8988T (cell line): Measurements from ENCODE around the gene BAZ2B.
"Not testable (repeated sequence)": the region's sequence is repeated elsewhere in the genome, so short reads cannot be mapped to it uniquely, and the experiment has no call there.

Source experiments
- DNase-seq: peaks from one replicate; pipeline ENCODE4 v3.0.0; 2011

The BAZ2B gene

GRCh38 chr2:159456500-159457426 is 159.6 kb downstream of the BAZ2B start:
- no peak for DNase-seq

- DNase-seq = no peak
These were observed 160.9 kb downstream of the BAZ2B start for GRCh38 chr2:159455330-159455918.

GRCh38 chr2:159454185-159454584 is 162.2 kb downstream of the BAZ2B start:
- DNase-seq = no peak

- no peak for DNase-seq
These were observed 166.2 kb downstream of the BAZ2B start for GRCh38 chr2:159450180-159450579.

GRCh38 chr2:159449504-159450124 is 166.7 kb downstream of the BAZ2B start:
- no peak for DNase-seq

GRCh38 chr2:159446817-159447216 is 169.5 kb downstream of the BAZ2B start:
- DNase-seq = no peak

GRCh38 chr2:159446201-159446600 is 170.1 kb downstream of the BAZ2B start:
- no peak for DNase-seq

- no peak for DNase-seq
These were observed 171.0 kb downstream of the BAZ2B start for GRCh38 chr2:159445307-159445706.

- no peak for DNase-seq
These were observed 171.6 kb downstream of the BAZ2B start for GRCh38 chr2:159444754-159445153.

GRCh38 chr2:159442159-159442852 is 174.0 kb downstream of the BAZ2B start:
- DNase-seq = no peak

GRCh38 chr2:159441182-159441581 is 175.2 kb downstream of the BAZ2B start:
- DNase-seq = no peak

- DNase-seq = no peak
These were observed 176.9 kb downstream of the BAZ2B start for GRCh38 chr2:159439421-159439820.

- DNase-seq = no peak
These were observed 177.5 kb downstream of the BAZ2B start for GRCh38 chr2:159438720-159439353.

GRCh38 chr2:159438284-159438683 is 178.1 kb downstream of the BAZ2B start:
- no peak for DNase-seq

- no peak for DNase-seq
These were observed 183.7 kb downstream of the BAZ2B start for GRCh38 chr2:159432610-159433009.

GRCh38 chr2:159427048-159427447 is 189.3 kb downstream of the BAZ2B start:
- no peak for DNase-seq

- no peak for DNase-seq
These were observed 196.9 kb downstream of the BAZ2B start for GRCh38 chr2:159419403-159419802.

GRCh38 chr2:159411460-159411859 is 204.9 kb downstream of the BAZ2B start:
- no peak for DNase-seq

GRCh38 chr2:159410276-159410675 is 206.1 kb downstream of the BAZ2B start:
- DNase-seq = no peak

GRCh38 chr2:159409116-159409800 is 207.1 kb downstream of the BAZ2B start:
- no peak for DNase-seq

- DNase-seq = no peak
These were observed 213.6 kb downstream of the BAZ2B start for GRCh38 chr2:159402790-159403189.

- not testable (repeated sequence) for DNase-seq
These were observed 214.2 kb downstream of the BAZ2B start for GRCh38 chr2:159402160-159402559.
